Hepatocyte (in vitro differentiated cells): ENCODE results near the gene NAA15. TPM values are rescaled to one million over a fixed set of nuclear protein-coding genes. Genes with fewer than 3 reads are reported as not detected.

Source experiments
- DNase-seq: peaks from one replicate; pipeline ENCODE4 v3.0.0-alpha.2; 2016; ENCODE audit warnings: low spot score
- H2AFZ ChIP-seq: fragments of 200-600 bp; sonication (generic); 2 replicates; pipeline ENCODE4 v1.6.0; 2016; ENCODE audit warnings: antibody characterized with exemption, mild to moderate bottlenecking
- H3K27ac ChIP-seq: fragments of 200-600 bp; sonication (generic); 2 replicates; pipeline ENCODE4 v1.5.1; 2016; ENCODE audit warnings: mild to moderate bottlenecking
- H3K27me3 ChIP-seq: fragments of 200-600 bp; sonication (generic); 2 replicates; pipeline ENCODE4 v1.6.1; 2016
- H3K36me3 ChIP-seq: fragments of 200-600 bp; sonication (generic); replicated peaks from 2 replicates; pipeline ENCODE4 v1.5.1; 2016; ENCODE audit warnings: low read depth; ENCODE audit not compliant: insufficient read depth
- H3K4me1 ChIP-seq: fragments of 200-600 bp; sonication (generic); 2 replicates; pipeline ENCODE4 v1.5.1; 2016; ENCODE audit warnings: mild to moderate bottlenecking, moderate library complexity; ENCODE audit not compliant: insufficient read depth
- H3K4me2 ChIP-seq: fragments of 200-600 bp; sonication (generic); 2 replicates; pipeline ENCODE4 v1.6.0; 2016
- H3K4me3 ChIP-seq: fragments of 200-600 bp; sonication (generic); 2 replicates; pipeline ENCODE4 v1.5.1; 2016; ENCODE audit warnings: mild to moderate bottlenecking
- H3K79me2 ChIP-seq: fragments of 200-600 bp; sonication (generic); 2 replicates; pipeline ENCODE4 v1.6.0; 2017; ENCODE audit warnings: mild to moderate bottlenecking
- H3K9me2 ChIP-seq: fragments of 200-600 bp; sonication (generic); replicated peaks from 2 replicates; pipeline ENCODE4 v1.6.0; 2017; ENCODE audit warnings: mild to moderate bottlenecking; ENCODE audit not compliant: insufficient read depth
- H3K9me3 ChIP-seq: fragments of 200-600 bp; sonication (generic); 2 replicates; pipeline ENCODE4 v1.5.1; 2016; ENCODE audit warnings: low read depth, mild to moderate bottlenecking
- H4K20me1 ChIP-seq: fragments of 200-600 bp; sonication (generic); 2 replicates; pipeline ENCODE4 v1.6.0; 2016; ENCODE audit warnings: mild to moderate bottlenecking; ENCODE audit not compliant: insufficient read depth, poor library complexity, severe bottlenecking
- CTCF ChIP-seq: fragments of 200-600 bp; sonication (generic); IDR thresholded peaks from 2 replicates; pipeline ENCODE4 v1.5.1; 2016; ENCODE audit warnings: antibody characterized with exemption, mild to moderate bottlenecking; ENCODE audit not compliant: poor library complexity
- EZH2 ChIP-seq: fragments of 200-600 bp; sonication (generic); IDR thresholded peaks from 2 replicates; pipeline ENCODE4 v1.6.1; 2016; ENCODE audit warnings: antibody characterized with exemption, mild to moderate bottlenecking, borderline replicate concordance
- EZH2phosphoT487 ChIP-seq: fragments of 200-600 bp; sonication (generic); IDR thresholded peaks from one replicate; pipeline ENCODE4 v1.6.1; 2018; ENCODE audit warnings: antibody characterized with exemption, mild to moderate bottlenecking, low read depth, moderate library complexity; ENCODE audit not compliant: unreplicated experiment, severe bottlenecking
- WGBS: methylation state at CpG from one replicate; pipeline ENCODE4 v1.1.6; 2016; ENCODE audit warnings: low lambda C conversion rate; ENCODE audit errors: missing lambda C conversion rate; 5-methylcytosine and 5-hydroxymethylcytosine counted together
- polyA plus RNA-seq: library from polyadenylated mRNA; unstranded; fragments of >200 nt; fragmentation: Nextera tagmentation; extraction: Ambion mirVana; gene quantifications from 2 replicates; pipeline ENCODE4 v1.2.1, GENCODE V29; 2016
- total RNA-seq: library from RNA; depleted of rRNA; stranded (reverse); fragments of >200 nt; gene quantifications from 2 replicates; pipeline ENCODE4 v1.2.3, GENCODE V29; 2014

NAA15 gene
- total and polyA plus RNA-seq, 2 experiments from 2014 or later = 15.3 to 29.6 TPM

- WGBS = 64% methylated on average over 4 of the region's 4 CpGs
- H3K4me3 ChIP-seq = no peak overlapping the region
These were observed 156.0 kb downstream of the NAA15 start for GRCh38 chr4:139457318-139457717.

GRCh38 chr4:139458543-139458942 lies 157.2 kb downstream of the NAA15 start:
- H3K4me3 ChIP-seq = no peak overlapping the region
- H4K20me1 ChIP-seq = peaks cover 15% of the 10 kb centered on the region
- no peaks in the 10 kb centered on the region for H3K36me3 ChIP-seq
- H3K79me2 ChIP-seq = peaks cover 94% of the 10 kb centered on the region
- 55% methylated on average over 1 of the region's 1 CpG for WGBS
- no peaks in the 10 kb centered on the region for H3K9me3 ChIP-seq
- H3K27me3 ChIP-seq = no peaks in the 10 kb centered on the region
- TF ChIP-seq EZH2phosphoT487 = no peak
- H3K4me1 ChIP-seq = peaks cover 28% of the 10 kb centered on the region
- DNase-seq = no peak
- H3K4me2 ChIP-seq = peak overlapping the region; percentile 88
- H3K27ac ChIP-seq = peak overlapping the region; percentile 32
- H2AFZ ChIP-seq = no peak overlapping the region
- H3K9me2 ChIP-seq = no peaks in the 10 kb centered on the region

More at GRCh38 chr4:139457318-139457717, 156.0 kb downstream of the NAA15 start:
- TF ChIP-seq EZH2phosphoT487 = no peak
- no peak for TF ChIP-seq EZH2
- no peak for TF ChIP-seq CTCF
- Histone ChIP-seq H4K20me1 (peaks cover 15% of the 10 kb centered on the region), H3K79me2 (peaks cover 84% of the 10 kb centered on the region), H3K4me1 (peaks cover 30% of the 10 kb centered on the region), H3K27me3 (no peaks in the 10 kb centered on the region), H3K9me3 (no peaks in the 10 kb centered on the region), H3K9me2 (no peaks in the 10 kb centered on the region), H2AFZ (no peak overlapping the region), H3K27ac (peak overlapping the region; percentile 32), H3K4me2 (peak overlapping the region; percentile 88), H3K36me3 (no peaks in the 10 kb centered on the region)
- no peak for DNase-seq

- Histone ChIP-seq H3K27ac (no peak overlapping the region), H4K20me1 (peaks cover 15% of the 10 kb centered on the region), H3K9me3 (no peaks in the 10 kb centered on the region), H3K9me2 (no peaks in the 10 kb centered on the region), H3K4me3 (no peak overlapping the region), H3K79me2 (peaks cover 99% of the 10 kb centered on the region), H2AFZ (no peak overlapping the region), H3K36me3 (no peaks in the 10 kb centered on the region), H3K4me1 (peaks cover 28% of the 10 kb centered on the region), H3K27me3 (no peaks in the 10 kb centered on the region), H3K4me2 (peak overlapping the region; percentile 88)
- WGBS = 70% methylated on average over 3 of the region's 3 CpGs
- no peak for DNase-seq
- TF ChIP-seq EZH2phosphoT487 = no peak
- no peak for TF ChIP-seq EZH2
- TF ChIP-seq CTCF = no peak
These were observed 157.7 kb downstream of the NAA15 start for GRCh38 chr4:139458999-139459398.

GRCh38 chr4:139460565-139460964 lies 159.3 kb downstream of the NAA15 start:
- peaks cover 15% of the 10 kb centered on the region for H4K20me1 ChIP-seq
- no peak overlapping the region for H3K27ac ChIP-seq
- no peak overlapping the region for H3K4me2 ChIP-seq
- H3K27me3 ChIP-seq = no peaks in the 10 kb centered on the region
- peaks cover 20% of the 10 kb centered on the region for H3K4me1 ChIP-seq
- no peaks in the 10 kb centered on the region for H3K9me2 ChIP-seq
- no peak for TF ChIP-seq EZH2phosphoT487
- H2AFZ ChIP-seq = no peak overlapping the region
- WGBS = 91% methylated on average over 3 of the region's 3 CpGs
- no peaks in the 10 kb centered on the region for H3K36me3 ChIP-seq
- no peak for DNase-seq
- H3K4me3 ChIP-seq = no peak overlapping the region
- H3K9me3 ChIP-seq = no peaks in the 10 kb centered on the region
- H3K79me2 ChIP-seq = peaks cover 97% of the 10 kb centered on the region
